Lung (tissue), 12 donors: ENCODE data around the gene ZSCAN5B. TPM values are rescaled to one million over a fixed set of nuclear protein-coding genes. Genes with fewer than 3 reads are reported as not detected.
A peak's percentile ranks its signal among the peaks of the same experiment; 100 is the strongest.
"Not testable (repeated sequence)": the region's sequence is repeated elsewhere in the genome, so short reads cannot be mapped to it uniquely, and the experiment has no call there.

Experiments used
- ATAC-seq: fragments of 200-7000 bp; cut with Tn5 transposase; one replicate; pipeline ENCODE4 v1.9.1; 2020; ENCODE audit warnings: moderate number of reproducible peaks; ENCODE audit not compliant: insufficient read depth, low FRiP score
- DNase-seq, 3 donors: peaks; one replicate each; pipeline ENCODE4 v3.0.0-alpha.2; 2013 to 2017
- H3K27ac ChIP-seq, 2 donors: one replicate each; pipeline ENCODE4 v1.5.1; 2013; ENCODE audit warnings: mild to moderate bottlenecking in 2 of 2, moderate library complexity in 2 of 2, control low read depth in 1 of 2, inconsistent platforms in 1 of 2, low read depth in 1 of 2, low read length in 1 of 2
- H3K27me3 ChIP-seq, 3 donors: one replicate each; pipeline ENCODE4 v1.5.1; 2013; ENCODE audit warnings: low read length in 2 of 3; ENCODE audit not compliant: control insufficient read depth in 3 of 3, insufficient read depth in 3 of 3
- H3K36me3 ChIP-seq, 4 donors: one replicate each; pipeline ENCODE4 v1.5.1; 2013; ENCODE audit warnings: low read length in 4 of 4, mild to moderate bottlenecking in 1 of 4, moderate library complexity in 1 of 4; ENCODE audit not compliant: control insufficient read depth in 4 of 4, insufficient read depth in 4 of 4
- H3K4me1 ChIP-seq, 5 donors: one replicate each; pipeline ENCODE4 v1.5.1; 2013; ENCODE audit warnings: low read length in 5 of 5, mild to moderate bottlenecking in 2 of 5, moderate library complexity in 1 of 5; ENCODE audit not compliant: control insufficient read depth in 5 of 5, insufficient read depth in 5 of 5
- H3K4me3 ChIP-seq: one replicate; pipeline ENCODE4 v1.5.1; 2013; ENCODE audit warnings: mild to moderate bottlenecking, control low read depth, moderate library complexity
- H3K9ac ChIP-seq, 2 donors: one replicate each; pipeline ENCODE4 v1.5.1; 2013; ENCODE audit warnings: low read length in 2 of 2, control low read depth in 1 of 2; ENCODE audit not compliant: insufficient read depth in 1 of 2
- H3K9me3 ChIP-seq, 4 donors: one replicate each; pipeline ENCODE4 v1.5.1; 2013; ENCODE audit warnings: low read length in 3 of 4, mild to moderate bottlenecking in 1 of 4, moderate library complexity in 1 of 4; ENCODE audit not compliant: control insufficient read depth in 4 of 4, insufficient read depth in 3 of 4
- CTCF ChIP-seq: IDR thresholded peaks from 2 replicates; pipeline ENCODE4 v1.5.1; 2012; ENCODE audit warnings: mild to moderate bottlenecking; ENCODE audit errors: control extremely low read depth, extremely low read depth
- WGBS, 2 donors: extraction: QIAGEN DNeasy Blood & Tissue Kit; methylation state at CpG; one replicate each; pipeline ENCODE4 v1.1.7; 2013; 5-methylcytosine and 5-hydroxymethylcytosine counted together
- polyA plus RNA-seq, 2 donors: library from polyadenylated mRNA; stranded (reverse); fragments of 200-250 nt; gene quantifications; one replicate each; pipeline ENCODE4 v1.2.1, GENCODE V29; 2013
- total RNA-seq, 2 donors: library from RNA; depleted of rRNA in 1 of 2; stranded (reverse); fragments of >200 nt in 1 of 2; gene quantifications; one replicate each; pipeline ENCODE4 v1.2.1, GENCODE V29; 2014 to 2021
- donor health status: control.
- donor health status: control.
- donor health status: Bipolar disorder and iron deficiency.
- donor health status: healthy.
- donor health status: DM: yes; HTN: yes; CAD: no.

ZSCAN5B gene
- total and polyA plus RNA-seq, 4 donors, result 0.05 to 0.08 TPM; not detected in 2

DNA sequence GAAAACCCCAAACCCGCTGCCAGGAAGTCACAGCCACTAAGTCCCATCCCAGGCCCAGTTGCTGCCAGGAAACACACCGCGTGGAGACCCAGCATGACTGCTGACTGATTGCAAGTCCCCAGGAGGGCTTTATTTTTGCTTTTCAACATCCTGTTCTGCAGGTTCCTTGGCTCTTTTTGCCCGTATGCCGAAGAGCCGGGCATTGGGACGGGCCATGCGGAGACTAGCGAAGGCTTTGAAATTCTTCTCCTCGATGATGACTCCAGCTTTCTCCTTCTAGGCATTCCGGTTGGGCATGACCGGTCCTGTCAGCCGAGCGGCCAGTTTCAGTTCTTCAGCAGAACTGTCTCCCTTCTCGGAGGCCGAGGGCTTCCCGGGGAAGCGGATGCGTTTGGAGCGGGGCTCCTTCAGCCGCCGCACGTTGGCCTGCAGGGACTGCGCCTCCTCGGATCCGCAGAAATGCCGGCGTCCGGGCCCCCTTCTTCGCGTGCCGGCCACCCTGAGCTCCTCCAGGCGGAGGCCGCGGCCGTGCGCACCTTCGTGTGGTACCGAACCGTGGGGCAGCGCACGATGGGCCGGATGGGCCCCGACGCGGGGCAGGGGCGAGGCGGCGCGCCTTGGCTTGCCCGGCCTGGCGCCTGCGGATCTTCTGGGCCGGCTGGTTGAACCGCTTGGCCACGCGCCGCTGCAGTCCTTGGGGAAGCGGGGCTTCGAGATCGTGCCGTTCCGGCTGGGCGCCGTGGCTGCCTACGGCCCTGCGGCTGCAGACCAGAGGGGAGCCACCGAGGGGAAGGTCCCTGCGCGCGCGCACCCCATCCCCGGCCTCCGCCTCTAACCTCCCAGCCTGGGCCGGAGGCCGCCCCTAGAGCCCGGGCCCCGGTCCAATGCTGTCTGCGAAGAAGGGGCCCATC is 19.7 kb upstream of the ZSCAN5B start:
- H3K9ac ChIP-seq, result peak overlapping the region in 1 of 2 donors; percentile 23

DNA sequence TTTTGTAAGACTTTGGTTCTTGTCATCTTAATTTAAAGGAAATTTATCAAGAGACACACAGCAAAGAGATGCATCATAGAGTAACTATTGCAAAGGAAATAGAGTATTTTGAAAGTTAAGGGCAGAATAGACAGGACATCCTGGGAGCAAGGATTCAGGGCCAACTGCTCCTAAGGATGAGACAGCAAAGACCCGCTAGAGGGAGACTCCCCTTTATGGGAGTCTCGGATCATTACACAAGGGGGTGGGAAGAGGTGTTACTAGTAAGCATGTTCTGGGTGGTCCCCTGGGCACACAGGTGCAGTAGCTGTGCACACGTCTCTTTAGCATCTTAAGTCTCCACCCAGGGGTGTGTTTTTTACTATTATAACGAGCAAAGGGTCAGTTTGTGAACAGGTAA is 14.1 kb upstream of the ZSCAN5B start:
- Histone ChIP-seq H3K4me1 (no peaks in the 10 kb centered on the region), H3K9ac (no peak overlapping the region), H3K9me3 (peaks cover 0 to 3% (median 0%) of the 10 kb centered on the region in 4 donors), H3K36me3 (no peaks in the 10 kb centered on the region), H3K4me3 (no peak overlapping the region), H3K27me3 (no peaks in the 10 kb centered on the region), H3K27ac (no peak overlapping the region)
- WGBS, 2 donors, result 71 to 82% methylated on average over 4 of the region's 4 CpGs
- no peak for DNase-seq
- ATAC-seq, result no peak
- no peak for TF ChIP-seq CTCF

More for the DNA sequence above, 19.7 kb upstream of the ZSCAN5B start:
- H3K9me3 ChIP-seq, result no peaks in the 10 kb centered on the region
- TF ChIP-seq CTCF, result no peak
- H3K4me1 ChIP-seq, result peaks cover 0 to 4% (median 0%) of the 10 kb centered on the region in 5 donors
- H3K27me3 ChIP-seq, result no peaks in the 10 kb centered on the region
- peak; percentile 36 to 49 (median 40) for DNase-seq
- ATAC-seq, result no peak
- WGBS, 2 donors, result 5 to 7% methylated on average over 56 to 79 of the region's 79 CpGs
- no peak overlapping the region for H3K4me3 ChIP-seq
- H3K36me3 ChIP-seq, result peaks cover 0 to 4% (median 0%) of the 10 kb centered on the region in 4 donors
- H3K27ac ChIP-seq, result no peak overlapping the region

GRCh38 chr19:56210036-56210435 is 12.5 kb upstream of the ZSCAN5B start:
- H3K27me3 ChIP-seq, ATAC-seq, H3K4me1 ChIP-seq, H3K27ac ChIP-seq, H3K9me3 ChIP-seq, H3K9ac ChIP-seq, H3K36me3 ChIP-seq, H3K4me3 ChIP-seq, DNase-seq: not testable (repeated sequence)
- WGBS, 2 donors, result 94% methylated on average over 9 of the region's 9 CpGs

DNA sequence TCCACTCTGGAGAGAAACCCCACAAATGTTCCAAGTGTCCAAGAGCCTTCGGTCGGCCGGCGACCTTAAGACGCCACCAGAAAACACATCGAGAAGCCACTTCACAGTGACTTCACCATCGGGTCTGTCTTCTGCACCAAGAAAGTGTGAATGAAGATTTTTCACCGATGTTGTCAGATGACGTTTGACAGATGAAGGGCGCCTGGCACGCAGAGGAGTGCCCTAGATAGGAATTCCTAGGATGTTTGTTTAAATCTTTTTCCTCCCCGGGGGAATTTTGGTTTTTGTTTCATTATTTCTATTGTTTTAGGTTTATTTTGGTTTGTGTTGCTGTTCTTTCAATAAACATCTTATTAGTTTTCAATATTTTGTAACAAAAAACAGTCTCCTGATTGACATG is 11.5 kb upstream of the ZSCAN5B start:
- ATAC-seq, result no peak
- no peak for TF ChIP-seq CTCF
- 68 to 75% methylated on average over 12 of the region's 12 CpGs for WGBS, 2 donors
- no peaks in the 10 kb centered on the region for H3K27me3 ChIP-seq
- H3K4me1 ChIP-seq, result no peaks in the 10 kb centered on the region
- no peak overlapping the region for H3K9ac ChIP-seq
- H3K36me3 ChIP-seq, result no peaks in the 10 kb centered on the region
- H3K27ac ChIP-seq, result no peak overlapping the region
- H3K4me3 ChIP-seq, result no peak overlapping the region
- H3K9me3 ChIP-seq, result peaks cover 0 to 3% (median 0%) of the 10 kb centered on the region in 4 donors
- DNase-seq, result no peak

DNA sequence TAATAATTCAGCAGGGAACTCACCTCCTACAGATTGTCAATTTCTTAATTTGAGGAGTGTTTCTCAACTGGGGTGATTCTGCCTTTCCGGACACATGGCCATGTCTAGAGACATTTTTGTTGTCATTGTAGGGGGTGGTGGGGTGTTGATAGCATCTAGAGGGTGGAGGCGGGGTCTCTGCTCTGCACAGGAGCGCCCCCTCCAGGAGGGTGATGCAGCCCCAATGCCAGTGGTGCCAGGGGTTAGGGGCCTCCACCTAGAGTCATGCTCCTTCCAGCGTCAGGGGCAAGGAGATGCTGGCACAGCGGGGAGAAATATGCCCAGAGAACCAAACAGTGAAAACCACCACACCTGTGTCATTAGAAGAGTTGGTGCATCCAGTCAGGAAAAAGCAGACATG is 10.0 kb upstream of the ZSCAN5B start:
- H3K27ac ChIP-seq, ATAC-seq, H3K9ac ChIP-seq, H3K36me3 ChIP-seq, H3K4me3 ChIP-seq, H3K27me3 ChIP-seq, H3K4me1 ChIP-seq, H3K9me3 ChIP-seq, DNase-seq: not testable (repeated sequence)
- WGBS, 2 donors, result 80 to 85% methylated on average over 4 to 5 of the region's 5 CpGs
